Kidney tubule cell (primary cell): ENCODE measurements around the gene PRSS36.
"Not testable (repeated sequence)": the region's sequence is repeated elsewhere in the genome, so short reads cannot be mapped to it uniquely, and the experiment has no call there.

Experiments
- DNase-seq: peaks from one replicate; pipeline ENCODE4 v3.0.0-alpha.2; 2018; ENCODE audit warnings: low spot score

PRSS36 gene

DNA sequence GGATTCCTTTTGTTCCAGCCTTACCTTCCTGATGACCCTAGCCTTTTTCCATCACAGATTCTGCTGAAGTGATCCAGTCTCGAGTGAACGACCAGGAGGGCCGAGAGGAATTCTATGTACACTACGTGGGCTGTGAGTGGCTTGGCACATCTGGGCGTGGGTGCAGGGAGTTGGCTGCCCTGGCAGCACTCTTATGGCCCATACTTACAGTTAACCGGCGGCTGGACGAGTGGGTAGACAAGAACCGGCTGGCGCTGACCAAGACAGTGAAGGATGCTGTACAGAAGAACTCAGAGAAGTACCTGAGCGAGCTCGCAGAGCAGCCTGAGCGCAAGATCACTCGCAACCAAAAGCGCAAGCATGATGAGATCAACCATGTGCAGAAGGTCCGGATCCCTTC is 29.7 kb downstream of the PRSS36 start:
- DNase-seq = no peak

DNA sequence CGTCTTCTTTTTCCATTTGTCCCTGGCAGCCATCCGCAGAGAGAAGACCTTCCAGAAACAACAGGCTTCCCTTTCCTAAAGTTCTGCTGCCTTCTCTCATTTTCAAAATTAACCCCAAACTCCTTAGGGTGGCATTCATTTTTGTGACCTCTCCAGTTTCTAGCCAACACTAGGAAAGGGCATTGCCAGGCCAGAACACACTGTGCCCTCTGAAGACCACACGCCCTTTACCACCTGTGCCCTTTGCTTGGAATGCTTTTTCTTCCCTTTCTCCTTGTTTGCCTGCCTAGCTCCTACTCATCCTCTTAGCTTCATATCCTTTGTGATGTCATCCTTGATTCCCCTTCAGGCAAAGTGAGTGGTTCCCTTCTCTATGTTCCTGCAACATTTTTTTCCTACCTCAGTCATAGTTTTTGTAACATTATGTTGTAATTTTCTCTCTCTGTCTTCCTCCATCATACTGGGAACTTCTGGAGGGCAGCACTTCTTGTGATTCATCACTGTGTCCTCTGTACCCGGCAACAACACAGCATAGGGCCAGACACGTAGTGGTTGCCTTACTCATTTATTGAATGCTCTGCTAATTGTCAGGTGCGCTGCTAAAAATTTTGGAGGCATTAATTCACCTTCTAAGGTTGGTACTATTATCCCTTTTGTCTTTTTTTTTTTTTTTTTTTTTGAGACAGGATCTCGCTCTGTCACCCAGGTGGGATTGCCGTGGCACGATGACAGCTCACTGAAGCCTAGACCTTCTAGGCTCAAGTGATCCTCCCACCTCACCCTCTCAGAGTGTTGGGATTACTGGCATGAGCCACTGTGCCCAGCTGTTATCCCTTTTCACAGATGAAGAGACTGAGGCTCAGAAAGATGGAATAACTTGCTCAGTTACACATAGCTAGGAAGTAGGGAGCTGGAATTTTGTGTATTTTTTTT is 31.4 kb downstream of the PRSS36 start:
- peak; percentile 76 for DNase-seq

DNA sequence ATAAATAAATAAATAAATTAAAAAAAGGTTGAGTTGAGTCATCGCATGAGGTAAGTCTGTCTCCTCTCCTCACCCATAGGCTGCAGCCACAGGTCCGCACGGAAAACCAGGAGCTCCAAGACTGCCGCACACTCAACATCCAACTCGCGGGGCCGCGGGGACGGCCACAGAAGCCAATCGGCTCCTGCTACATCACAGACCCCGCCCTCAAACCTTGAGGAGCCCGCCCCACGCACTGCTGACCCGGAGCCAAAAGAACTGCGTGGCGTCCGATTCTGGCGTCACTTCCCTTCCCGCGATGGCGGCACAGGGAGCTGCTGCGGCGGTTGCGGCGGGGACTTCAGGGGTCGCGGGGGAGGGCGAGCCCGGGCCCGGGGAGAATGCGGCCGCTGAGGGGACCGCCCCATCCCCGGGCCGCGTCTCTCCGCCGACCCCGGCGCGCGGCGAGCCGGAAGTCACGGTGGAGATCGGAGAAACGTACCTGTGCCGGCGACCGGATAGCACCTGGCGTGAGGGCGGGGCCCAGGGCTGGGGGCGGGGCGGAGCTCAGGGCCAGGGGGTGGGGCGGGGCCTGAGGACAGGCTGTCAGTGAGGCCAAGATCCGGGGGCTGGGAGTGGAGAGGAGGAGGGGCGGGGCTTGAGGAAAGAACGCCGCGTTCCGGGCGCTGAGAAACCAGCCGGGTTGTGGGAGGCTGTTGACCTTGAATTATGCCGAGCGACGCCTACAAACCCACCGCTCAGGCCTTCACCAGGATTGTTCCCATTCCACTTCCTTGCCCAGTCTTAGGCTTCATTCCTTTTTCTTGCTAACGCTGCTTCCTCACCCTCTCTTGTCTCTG is 32.3 kb downstream of the PRSS36 start, which contains the start of gene KAT8:
Gene KAT8, plus strand, starts transcription at position 281 of the 839 bp plus-strand sequence. Its CDS starts 18 bp downstream, at position 299.
- DNase-seq = peak; percentile 99

DNA sequence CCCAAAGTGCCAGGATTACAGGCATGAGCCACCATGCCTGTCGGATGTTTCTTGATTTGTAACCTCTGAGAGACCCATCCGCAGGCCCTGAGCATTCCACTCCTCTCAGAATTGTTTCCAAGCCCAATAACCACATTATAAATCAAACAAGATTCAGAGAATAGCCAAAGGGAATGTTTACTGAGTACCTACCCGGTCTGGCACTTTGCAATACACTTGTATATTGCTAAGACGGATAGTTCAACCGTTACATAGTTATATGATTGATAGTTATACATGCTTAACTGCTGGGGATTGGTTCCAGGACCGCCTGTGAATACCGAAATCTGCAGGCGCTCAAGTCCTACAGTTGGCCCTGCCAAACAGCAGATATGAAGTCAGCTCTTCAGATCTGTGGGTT is 35.4 kb downstream of the PRSS36 start:
- DNase-seq = no peak

DNA sequence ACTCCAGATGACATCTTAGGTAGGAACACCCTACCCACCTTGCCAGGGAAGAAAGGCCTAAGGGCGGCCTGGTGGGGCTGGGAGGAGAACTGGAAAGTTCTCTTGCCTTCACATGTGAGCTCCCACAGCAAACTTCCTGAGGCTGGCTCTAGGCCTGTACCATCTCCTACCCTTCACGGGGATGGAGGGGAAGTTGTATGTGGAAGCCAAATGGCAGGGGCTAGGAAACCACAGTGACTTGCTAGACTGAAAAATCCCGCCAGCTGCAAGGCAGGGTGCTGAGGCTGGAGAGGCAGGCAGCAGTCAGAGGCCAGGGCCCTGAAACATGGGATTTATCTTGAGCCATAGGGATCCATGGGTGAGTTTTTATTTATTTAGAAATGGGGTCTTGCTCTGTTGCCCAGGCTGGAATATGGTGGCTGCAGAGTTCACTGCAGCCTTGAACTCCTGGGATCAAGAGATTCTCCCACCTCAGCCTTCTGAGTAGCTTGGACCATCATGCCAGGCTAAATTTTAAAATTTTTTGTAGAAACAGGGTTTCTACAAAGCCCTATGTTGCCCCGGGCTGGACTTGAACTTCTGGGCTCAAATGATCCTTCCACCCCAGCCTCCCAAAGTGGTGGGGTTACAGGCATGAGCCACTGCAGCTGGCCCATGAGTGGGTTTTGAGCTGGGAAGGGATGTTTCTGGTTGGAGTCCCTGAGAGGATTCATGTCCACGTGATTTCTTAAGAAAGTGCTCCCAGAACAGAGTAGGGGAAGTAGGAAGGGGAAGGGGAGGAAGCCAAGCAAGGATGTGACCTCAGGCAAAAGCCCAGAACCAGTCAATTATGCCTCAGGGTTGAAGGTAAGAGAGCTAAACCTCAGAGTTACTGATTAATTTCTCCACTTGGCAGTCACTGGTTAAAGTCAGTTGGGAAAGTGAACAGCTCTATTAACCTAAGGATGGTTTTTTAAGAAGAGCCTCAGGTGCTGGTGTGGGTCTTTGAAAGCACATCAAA is 36.4 kb downstream of the PRSS36 start:
- DNase-seq = peak; percentile 93

DNA sequence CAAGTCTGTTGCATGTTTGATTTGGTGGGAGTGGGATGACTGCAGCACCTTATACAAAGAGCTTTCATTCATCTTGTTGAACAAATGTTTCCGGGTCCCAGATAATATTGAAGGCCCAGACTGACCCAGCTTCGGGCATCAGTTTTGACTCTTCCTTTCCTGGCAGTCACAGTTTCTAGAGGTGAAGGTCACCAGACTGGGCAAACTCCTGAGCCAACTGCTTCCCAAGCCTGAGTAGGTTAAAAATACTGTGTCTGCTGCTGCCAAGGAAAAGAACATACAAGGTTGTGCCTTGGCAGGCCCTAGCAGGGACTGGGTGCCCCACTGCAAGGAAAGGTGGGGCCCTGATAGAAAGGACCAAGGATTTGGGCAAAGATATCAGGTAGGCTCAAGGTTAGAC is 37.2 kb downstream of the PRSS36 start:
- DNase-seq = no peak

DNA sequence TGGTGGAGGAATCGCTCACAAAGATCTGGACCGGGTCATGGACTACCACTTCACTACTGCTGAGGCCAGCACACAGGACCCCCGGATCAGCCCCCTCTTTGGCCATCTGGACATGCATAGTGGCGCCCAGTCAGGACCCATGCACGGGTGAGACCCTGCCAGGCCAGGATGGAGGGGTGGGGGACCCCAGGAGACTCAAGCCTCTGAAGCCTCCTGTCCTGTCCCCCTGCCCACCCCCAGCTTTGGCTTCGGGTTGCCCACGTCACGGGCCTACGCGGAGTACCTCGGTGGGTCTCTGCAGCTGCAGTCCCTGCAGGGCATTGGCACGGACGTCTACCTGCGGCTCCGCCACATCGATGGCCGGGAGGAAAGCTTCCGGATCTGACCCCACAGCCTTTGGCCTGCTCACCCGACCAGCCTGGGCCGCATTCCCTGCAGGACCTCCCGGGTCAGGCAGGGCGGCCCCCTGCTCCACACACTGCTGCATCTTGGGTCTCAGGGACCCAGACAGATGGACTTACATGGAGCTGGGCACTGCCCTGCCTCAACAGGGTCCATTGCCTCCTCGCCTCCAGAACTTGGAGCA is 37.9 kb downstream of the PRSS36 start:
- DNase-seq = no peak

DNA sequence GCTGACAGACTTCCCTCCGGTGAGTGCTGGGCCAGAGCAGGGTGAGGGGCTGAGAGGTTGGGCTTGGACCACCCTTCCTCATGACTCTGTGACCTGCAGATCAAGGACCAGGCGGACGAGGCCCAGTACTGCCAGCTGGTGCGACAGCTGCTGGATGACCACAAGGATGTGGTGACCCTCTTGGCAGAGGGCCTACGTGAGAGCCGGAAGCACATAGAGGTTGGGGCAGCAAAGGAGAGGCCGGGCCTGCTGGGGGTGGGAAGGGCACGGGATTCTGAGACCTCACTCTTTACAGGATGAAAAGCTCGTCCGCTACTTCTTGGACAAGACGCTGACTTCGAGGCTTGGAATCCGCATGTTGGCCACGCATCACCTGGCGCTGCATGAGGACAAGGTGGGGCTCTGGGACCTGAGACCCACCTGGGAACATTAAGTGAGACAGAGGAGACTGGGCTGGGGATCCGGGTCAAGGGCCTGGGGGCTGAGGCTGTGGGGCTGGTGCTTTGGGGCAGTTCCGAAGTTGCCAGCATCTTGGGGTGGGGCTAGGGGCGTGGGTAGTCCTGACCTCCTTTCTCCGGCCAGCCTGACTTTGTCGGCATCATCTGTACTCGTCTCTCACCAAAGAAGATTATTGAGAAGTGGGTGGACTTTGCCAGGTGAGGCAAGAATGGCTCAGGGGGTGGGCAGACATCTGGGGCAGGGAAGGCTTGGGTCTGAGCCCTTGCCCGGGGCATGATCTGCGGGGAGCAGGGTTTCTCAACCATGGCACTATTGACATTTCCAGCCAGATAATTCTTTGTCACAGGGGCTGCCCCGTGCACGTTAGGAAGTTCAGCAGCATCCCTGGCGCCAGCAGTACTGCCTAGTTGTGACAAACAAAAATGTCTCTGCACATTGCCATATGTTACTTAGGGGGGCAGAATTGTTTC is 39.5 kb downstream of the PRSS36 start:
- no peak for DNase-seq

DNA sequence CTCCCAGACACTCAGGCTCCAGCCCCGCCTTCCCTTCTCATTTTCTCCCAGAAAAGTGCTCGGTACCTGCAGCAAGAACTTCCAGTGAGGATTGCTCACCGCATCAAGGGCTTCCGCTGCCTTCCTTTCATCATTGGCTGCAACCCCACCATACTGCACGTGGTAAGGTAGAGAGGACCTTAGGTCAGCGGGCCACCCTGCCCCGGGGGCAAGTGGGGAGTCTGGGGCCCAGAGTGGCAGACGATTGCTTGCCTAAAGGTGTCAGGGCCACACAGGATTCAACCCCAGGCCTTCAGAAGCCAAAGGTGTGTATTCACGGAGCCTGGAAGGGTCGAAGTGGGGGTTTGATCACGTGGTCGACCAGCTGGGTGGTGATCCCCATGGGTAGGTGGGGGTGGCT is 40.2 kb downstream of the PRSS36 start:
- DNase-seq = no peak

DNA sequence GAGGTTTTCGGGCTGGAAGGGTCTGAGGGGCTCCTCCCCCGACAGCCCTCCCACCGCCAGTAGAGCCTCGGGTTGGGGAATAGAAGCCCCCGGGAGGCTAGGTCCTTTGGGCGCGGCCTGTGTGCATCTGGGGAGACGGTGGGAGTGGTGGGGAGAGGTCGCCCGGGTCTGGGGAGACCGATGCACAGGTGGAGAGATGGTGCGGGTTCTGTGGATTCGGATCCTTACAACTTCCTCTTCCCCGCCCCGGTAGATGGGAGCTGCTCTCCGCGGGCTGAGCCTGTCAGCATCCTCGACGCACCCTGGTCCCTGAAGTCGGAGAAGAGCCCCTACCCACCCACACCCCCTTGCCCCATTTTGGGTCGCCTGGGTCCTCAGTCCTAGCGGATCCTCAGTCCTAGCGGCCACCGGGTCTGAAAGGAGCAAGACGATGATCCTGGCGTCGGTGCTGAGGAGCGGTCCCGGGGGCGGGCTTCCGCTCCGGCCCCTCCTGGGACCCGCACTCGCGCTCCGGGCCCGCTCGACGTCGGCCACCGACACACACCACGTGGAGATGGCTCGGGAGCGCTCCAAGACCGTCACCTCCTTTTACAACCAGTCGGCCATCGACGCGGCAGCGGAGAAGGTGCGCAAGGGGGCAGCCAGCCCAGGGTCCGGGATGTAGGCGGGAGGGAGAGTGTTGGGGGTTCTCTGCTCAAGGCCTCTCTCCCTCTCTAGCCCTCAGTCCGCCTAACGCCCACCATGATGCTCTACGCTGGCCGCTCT is 40.9 kb downstream of the PRSS36 start:
- DNase-seq = no peak

DNA sequence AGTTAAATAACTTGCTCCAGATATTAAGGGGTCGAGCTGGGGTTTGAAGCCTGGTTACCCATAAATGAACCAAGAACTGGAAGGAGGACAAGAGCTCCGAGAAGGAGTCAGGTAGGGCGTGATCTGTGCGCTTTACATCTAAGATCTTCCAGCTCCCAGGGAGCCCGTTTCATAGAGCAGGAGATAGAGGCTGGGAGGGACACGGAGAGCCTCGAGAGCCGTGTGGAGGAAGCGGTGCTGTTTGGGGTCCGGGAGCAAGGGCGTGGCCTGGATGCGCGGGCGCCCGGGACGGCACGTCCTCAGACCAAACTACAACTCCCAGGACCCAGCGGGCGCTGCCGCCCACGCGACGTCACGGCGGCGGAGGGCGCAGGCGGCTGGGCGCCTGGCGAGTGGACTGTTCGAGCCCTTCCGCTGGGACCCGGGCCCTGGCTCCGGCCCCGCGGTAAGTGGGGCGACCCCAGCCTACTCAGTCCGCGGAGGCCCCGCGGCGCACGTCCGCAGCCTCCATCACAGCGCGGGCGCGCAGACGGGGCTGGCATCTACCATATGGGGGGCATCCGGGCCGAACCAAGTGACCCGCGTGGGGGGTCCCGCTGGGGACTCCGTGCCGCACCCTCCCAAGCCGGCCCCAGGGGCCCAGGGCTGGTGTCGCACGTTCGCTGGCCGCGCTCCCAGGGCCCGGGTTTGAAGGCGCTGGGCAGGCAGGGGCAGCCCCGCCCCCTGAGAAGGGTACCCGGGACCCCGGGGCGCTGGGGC is 41.7 kb downstream of the PRSS36 start, which contains the start of gene BCKDK:
Gene BCKDK, plus strand, starts transcription at position 352 of the 759 bp plus-strand sequence. CDS start 838 bp downstream, outside the sequence.
- DNase-seq = peak; percentile 78

DNA sequence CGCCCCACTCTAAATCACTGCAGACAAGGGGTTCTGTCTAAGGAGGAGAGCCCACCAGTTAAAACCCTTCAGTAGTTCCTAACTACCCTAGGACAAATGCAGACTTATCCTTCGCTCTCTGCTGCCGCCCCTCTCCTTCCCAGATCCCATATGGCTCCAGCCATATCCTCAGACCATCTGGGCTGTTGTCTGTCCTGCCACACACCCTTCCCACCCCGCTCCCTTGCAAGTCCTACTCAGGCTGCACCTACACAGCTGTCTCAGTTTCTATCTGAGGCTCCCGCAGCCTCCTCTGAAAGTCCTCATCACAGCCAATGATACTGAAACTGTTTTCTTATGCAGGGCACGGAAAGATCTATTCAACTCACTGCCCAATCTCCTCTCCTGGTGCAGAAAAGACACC is 42.4 kb downstream of the PRSS36 start:
- no peak for DNase-seq

DNA sequence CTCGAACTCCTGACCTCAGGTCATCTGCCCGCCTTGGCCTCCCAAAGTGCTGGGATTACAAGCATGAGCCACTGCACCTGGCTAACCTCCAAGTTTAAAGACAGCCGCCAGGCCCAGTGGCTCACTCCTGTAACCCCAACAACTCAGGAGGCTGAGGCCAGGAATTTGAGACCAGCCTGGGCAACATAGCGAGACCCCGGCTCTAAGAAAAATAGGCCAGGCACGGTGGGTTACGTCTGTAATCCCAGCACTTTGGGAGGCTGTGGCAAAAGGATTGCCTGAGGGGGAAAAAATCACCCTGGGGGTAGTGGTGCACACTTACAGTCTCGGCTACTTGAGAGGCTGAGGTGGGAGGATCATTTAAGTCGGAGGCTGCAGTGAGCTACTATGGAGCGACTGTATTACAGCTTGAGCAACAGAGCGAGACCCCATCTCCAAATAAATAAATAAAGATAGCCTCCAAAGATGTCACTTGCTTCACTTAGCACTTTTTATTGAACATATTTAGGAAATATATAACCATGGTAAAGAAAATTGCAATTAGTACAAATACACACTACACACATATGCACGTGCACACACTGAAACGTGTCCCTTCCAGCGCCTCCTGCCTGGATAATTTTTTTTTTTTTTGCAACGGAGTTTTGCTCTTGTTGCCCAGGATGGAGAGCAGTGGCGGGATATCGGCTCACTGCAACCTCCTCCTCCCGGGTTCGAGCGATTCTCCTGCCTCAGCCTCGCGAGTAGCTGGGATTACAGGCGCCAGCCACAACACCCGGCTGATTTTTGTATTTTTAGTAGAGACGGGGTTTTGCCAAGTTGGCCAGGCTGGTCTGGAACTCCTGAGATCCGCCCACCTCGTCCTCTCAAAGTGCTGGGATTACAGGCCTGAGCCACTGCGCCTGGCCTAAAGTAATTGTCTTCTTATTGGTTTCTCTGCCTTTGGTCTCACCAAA is 43.1 kb downstream of the PRSS36 start:
- no peak for DNase-seq

DNA sequence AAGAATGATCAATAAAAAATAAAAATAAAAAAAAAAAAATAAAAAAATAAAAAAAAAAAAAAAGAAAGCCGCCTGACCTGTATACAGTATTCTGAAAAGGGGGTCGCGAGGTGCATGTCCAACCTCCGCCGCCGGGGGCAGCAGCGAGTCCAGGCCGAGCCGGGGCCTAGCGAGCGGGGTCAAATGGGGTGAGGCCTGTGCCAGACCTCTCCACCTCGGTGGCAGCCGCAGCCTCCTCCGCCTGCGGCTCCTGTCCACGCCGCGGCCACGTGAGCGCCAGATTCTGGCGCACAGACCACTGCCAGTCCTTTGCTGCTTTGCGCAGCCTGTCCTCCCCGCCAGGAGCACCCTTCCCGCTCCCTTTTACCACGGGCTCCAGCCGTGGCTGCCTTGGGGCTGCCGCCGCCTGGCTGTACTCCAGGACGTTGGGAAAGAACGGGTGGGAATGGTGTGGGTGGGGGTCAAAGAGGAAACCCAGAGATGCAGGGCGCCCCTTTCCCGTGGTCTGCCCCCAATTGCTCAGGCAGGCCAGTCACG is 44.1 kb downstream of the PRSS36 start:
- peak; percentile 76 for DNase-seq

DNA sequence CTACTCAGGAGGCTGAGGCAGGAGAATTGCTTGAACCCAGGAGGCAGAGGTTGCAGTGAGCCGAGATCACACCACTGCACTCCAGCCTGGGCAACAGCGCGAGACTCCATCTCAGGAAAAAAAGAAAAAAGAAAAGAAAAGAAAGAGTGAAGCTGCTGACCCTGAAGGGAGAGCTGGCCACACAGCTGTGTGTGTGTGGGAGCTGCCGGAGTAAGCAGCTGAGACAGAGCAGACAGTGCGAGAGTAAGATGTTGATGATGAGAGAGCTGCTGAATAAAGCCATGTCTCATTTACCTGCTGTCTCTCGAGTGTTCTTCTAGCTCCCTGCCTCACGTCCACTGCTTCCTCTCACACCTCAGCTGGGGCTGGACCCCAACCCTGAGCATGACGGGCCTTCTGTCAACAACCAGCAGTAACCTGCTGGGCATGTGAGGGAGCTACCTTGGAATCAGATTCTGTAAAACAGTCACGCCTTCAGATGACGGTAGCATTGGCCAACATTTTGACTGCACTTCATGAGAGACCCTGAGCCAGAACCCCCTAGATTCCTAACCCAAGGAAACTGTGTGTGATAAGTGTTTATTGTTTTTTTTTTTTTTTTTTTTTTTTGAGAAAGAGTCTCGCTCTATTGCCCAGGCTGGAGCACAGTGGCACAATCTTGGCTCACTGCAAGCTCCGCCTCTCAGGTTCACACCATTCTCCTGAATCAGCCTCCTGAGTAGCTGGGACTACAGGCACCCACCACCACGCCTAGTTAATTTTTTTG is 48.8 kb downstream of the PRSS36 start:
- DNase-seq = not testable (repeated sequence)
